HG03039 (cell line): ENCODE data around the gene MRPL21.
"Not testable (repeated sequence)": the region's sequence is repeated elsewhere in the genome, so short reads cannot be mapped to it uniquely, and the experiment has no call there.

Experiments
- ATAC-seq: cut with Tn5 transposase; IDR thresholded peaks from one replicate; pipeline ENCODE4 v1.9.1; 2021; ENCODE audit warnings: mild to moderate bottlenecking, moderate library complexity; ENCODE audit not compliant: unreplicated experiment

The MRPL21 gene

GRCh38 chr11:68872216-68873003 is 31.2 kb downstream of the MRPL21 start:
- no peak for ATAC-seq

GRCh38 chr11:68870470-68870869 is 33.2 kb downstream of the MRPL21 start:
- no peak for ATAC-seq

GRCh38 chr11:68868221-68868835 is 35.3 kb downstream of the MRPL21 start:
- ATAC-seq: no peak

GRCh38 chr11:68867066-68867465 is 36.6 kb downstream of the MRPL21 start:
- no peak for ATAC-seq

- no peak for ATAC-seq
These were observed 38.4 kb downstream of the MRPL21 start for GRCh38 chr11:68865241-68865640.

- no peak for ATAC-seq
These were observed 39.9 kb downstream of the MRPL21 start for GRCh38 chr11:68863553-68864265.

GRCh38 chr11:68862421-68862820 is 41.2 kb downstream of the MRPL21 start:
- ATAC-seq: no peak

GRCh38 chr11:68859123-68859522 is 44.5 kb downstream of the MRPL21 start:
- no peak for ATAC-seq

GRCh38 chr11:68857037-68857586 is 46.5 kb downstream of the MRPL21 start:
- ATAC-seq: no peak

- ATAC-seq: not testable (repeated sequence)
These were observed 47.1 kb downstream of the MRPL21 start for GRCh38 chr11:68856425-68857030.

- no peak for ATAC-seq
These were observed 48.2 kb downstream of the MRPL21 start for GRCh38 chr11:68855205-68855981.

- ATAC-seq: no peak
These were observed 49.2 kb downstream of the MRPL21 start for GRCh38 chr11:68854273-68854958.

GRCh38 chr11:68852628-68853027 is 51.0 kb downstream of the MRPL21 start:
- no peak for ATAC-seq

GRCh38 chr11:68848429-68848828 is 55.2 kb downstream of the MRPL21 start:
- no peak for ATAC-seq

GRCh38 chr11:68847395-68847794 is 56.2 kb downstream of the MRPL21 start:
- ATAC-seq: no peak

- no peak for ATAC-seq
These were observed 58.2 kb downstream of the MRPL21 start for GRCh38 chr11:68845351-68846002.

GRCh38 chr11:68844801-68845200 is 58.8 kb downstream of the MRPL21 start:
- no peak for ATAC-seq

- ATAC-seq: no peak
These were observed 59.3 kb downstream of the MRPL21 start for GRCh38 chr11:68844376-68844775.

- ATAC-seq: peak; percentile 35
These were observed 59.8 kb downstream of the MRPL21 start for GRCh38 chr11:68843703-68844312.
